Motor neuron (in vitro differentiated cells): ENCODE measurements around the gene LCN10. TPM values are rescaled to one million over a fixed set of nuclear protein-coding genes. Genes with fewer than 3 reads are reported as not detected.

ENCODE experiments used
- ATAC-seq, 8 experiments: fragments of 200-7000 bp; cut with Tn5 transposase; replicated peaks in 6 of 8; 2 replicates each; pipeline ENCODE4 v1.8.0; 2021; ENCODE audit warnings: mild to moderate bottlenecking in 8 of 8, moderate library complexity in 8 of 8
- H3K27ac ChIP-seq, 2 donors: fragments of 250-450 bp; sonication (Bioruptor Pico); 2 replicates each; pipeline ENCODE4 v1.9.0; 2021; ENCODE audit warnings: antibody characterized with exemption in 2 of 2, mild to moderate bottlenecking in 2 of 2, moderate library complexity in 1 of 2
- H3K4me1 ChIP-seq, 2 donors: fragments of 250-450 bp; sonication (Bioruptor Pico); replicated peaks in 1 of 2; 2 replicates each; pipeline ENCODE4 v1.6.1; 2021; ENCODE audit warnings: antibody characterized with exemption in 2 of 2, mild to moderate bottlenecking in 2 of 2, moderate library complexity in 1 of 2
- H3K4me3 ChIP-seq, 5 donors: fragments of 250-450 bp; sonication (Bioruptor Pico); 2 replicates each; pipeline ENCODE4 v1.9.0; 2021; ENCODE audit warnings: antibody characterized with exemption in 5 of 5, mild to moderate bottlenecking in 5 of 5, moderate library complexity in 4 of 5
- WGBS, 10 experiments: fragments of 450-650 bp; shearing (Covaris generic); methylation state at CpG; one replicate each; pipeline ENCODE4 v1.0.0; 2022; 5-methylcytosine and 5-hydroxymethylcytosine counted together
- in situ Hi-C, 9 experiments: fragments of 400-800 bp; cut with MboI; loops; one replicate each; pipeline ENCODE4 v1.15.0; 2021; ENCODE audit warnings: low sequenced_read_pairs in 9 of 9, low pct_unique_long_range_greater_than_20kb in 2 of 9; ENCODE audit not compliant: unreplicated experiment in 9 of 9
- total RNA-seq, 8 experiments: library from RNA; unstranded; fragments of 300-600 nt; gene quantifications; 2 replicates each; pipeline versions ENCODE4 v1.2.3 to v1.2.4, GENCODE V29; 2022

LCN10 gene
- total RNA-seq, 8 experiments from 2014 or later: 0.05 to 1.7 (median 0.38) TPM

GRCh38 chr9:136740069-136740468, 2.7 kb downstream of the LCN10 start:
- H3K4me3 ChIP-seq: no peak overlapping the region
- peaks cover 7 to 22% of the 10 kb centered on the region in 2 donors for H3K4me1 ChIP-seq
- H3K27ac ChIP-seq: no peak overlapping the region
- in situ Hi-C loops: no loop called here
- WGBS, 10 experiments: 93 to 100% methylated on average over 1 to 3 of the region's 11 CpGs; no CpG with 5 or more reads in 8 of the 10 experiments
- no peak for ATAC-seq

GRCh38 chr9:136739509-136739908, 3.2 kb downstream of the LCN10 start:
- 31 to 100% (median 60%) methylated on average over 1 to 12 of the region's 23 CpGs; no CpG with 5 or more reads in 2 of the 10 experiments for WGBS, 10 experiments
- peaks cover 7 to 22% of the 10 kb centered on the region in 2 donors for H3K4me1 ChIP-seq
- in situ Hi-C loops: no loop called here
- no peak for ATAC-seq
- H3K4me3 ChIP-seq: no peak overlapping the region
- no peak overlapping the region for H3K27ac ChIP-seq

DNA sequence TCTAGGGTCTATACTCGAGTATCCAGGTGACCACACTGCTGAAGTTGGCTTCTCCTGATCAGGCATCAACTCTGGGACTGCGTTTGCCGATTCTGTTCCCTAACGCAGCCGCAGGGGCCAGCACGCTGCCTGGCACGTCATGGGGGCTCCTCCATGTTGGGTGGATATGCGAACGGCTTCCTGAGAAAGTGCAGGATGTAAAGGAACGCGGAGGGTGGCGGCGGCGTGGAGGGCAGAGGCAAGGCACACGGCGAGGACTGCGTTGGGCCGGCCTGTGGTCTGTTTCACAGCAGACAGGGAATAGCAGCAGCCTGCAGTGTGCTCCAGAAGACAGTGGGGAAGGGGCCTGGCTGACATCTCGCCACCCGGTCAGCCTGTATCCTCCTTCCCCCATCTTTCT, 3.8 kb downstream of the LCN10 start:
- no peak overlapping the region for H3K27ac ChIP-seq
- 40 to 92% (median 80%) methylated on average over 1 to 9 of the region's 20 CpGs; no CpG with 5 or more reads in 7 of the 10 experiments for WGBS, 10 experiments
- no peak overlapping the region for H3K4me3 ChIP-seq
- in situ Hi-C loops: no loop called here
- ATAC-seq: no peak
- peaks cover 7 to 22% of the 10 kb centered on the region in 2 donors for H3K4me1 ChIP-seq

DNA sequence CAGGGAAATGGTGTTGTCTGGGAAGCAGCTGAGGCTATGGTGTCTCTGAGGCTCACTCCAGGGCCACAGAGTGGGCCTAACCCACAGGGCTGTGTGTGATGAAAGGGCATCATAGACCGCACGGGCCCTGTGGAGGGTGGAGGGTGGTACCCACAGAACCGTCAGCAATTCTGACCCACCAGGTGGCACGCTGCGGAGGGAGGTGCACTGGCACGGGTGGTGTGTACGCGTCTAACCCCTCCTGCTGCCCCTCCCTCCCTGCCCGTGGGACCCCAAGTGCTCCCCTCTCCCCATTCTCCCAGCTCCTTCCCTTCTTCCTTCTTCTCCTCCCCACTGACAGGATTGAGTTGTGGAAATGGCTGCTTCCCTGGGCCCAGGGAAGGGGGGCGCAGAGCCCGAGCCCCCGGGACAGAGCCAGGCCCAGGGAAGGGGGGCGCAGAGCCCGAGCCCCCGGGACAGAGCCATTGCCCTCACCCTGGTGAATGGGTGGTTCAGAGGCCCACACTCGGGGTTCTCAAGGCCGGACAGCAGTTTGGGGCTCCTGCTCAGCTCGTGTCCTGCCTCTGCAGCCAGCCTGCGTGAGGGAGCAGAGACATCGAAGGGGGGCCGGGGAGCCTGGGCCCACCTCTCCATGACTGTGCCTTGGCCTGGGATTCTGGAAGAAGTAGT, 6.8 kb downstream of the LCN10 start:
- 60% methylated on average over 7 of the region's 21 CpGs; no CpG with 5 or more reads in 9 of the 10 experiments for WGBS, 10 experiments
- no peak overlapping the region for H3K27ac ChIP-seq
- in situ Hi-C loops: no loop called here
- peak in 2 of 8 experiments; percentile 19 to 20 for ATAC-seq
- H3K4me1 ChIP-seq: peaks cover 2% of the 10 kb centered on the region in 2 donors
- no peak overlapping the region for H3K4me3 ChIP-seq

GRCh38 chr9:136734837-136735496, 7.8 kb downstream of the LCN10 start:
- in situ Hi-C loops: no loop called here
- Histone ChIP-seq H3K4me3 (no peak overlapping the region), H3K4me1 (no peaks in the 10 kb centered on the region), H3K27ac (no peak overlapping the region)
- ATAC-seq: peak in 3 of 8 experiments; percentile 2 to 22 (median 8)
- WGBS, 10 experiments: 0 to 93% (median 69%) methylated on average over 1 to 9 of the region's 12 CpGs; no CpG with 5 or more reads in 2 of the 10 experiments

- H3K4me1 ChIP-seq: peaks cover 3 to 4% of the 10 kb centered on the region in 2 donors
- no peak overlapping the region for H3K27ac ChIP-seq
- H3K4me3 ChIP-seq: no peak overlapping the region
- ATAC-seq: no peak
- in situ Hi-C loops: no loop called here
- WGBS, 10 experiments: 0 to 100% (median 95%) methylated on average over 1 to 5 of the region's 12 CpGs; no CpG with 5 or more reads in 4 of the 10 experiments
Measured at GRCh38 chr9:136733611-136734010, 9.1 kb downstream of the LCN10 start.

GRCh38 chr9:136732444-136733178, 10.1 kb downstream of the LCN10 start:
- in situ Hi-C loops: no loop called here
- ATAC-seq: no peak
- WGBS, 10 experiments: 20 to 70% (median 58%) methylated on average over 1 to 13 of the region's 16 CpGs; no CpG with 5 or more reads in 4 of the 10 experiments
- Histone ChIP-seq H3K4me1 (peaks cover 3 to 4% of the 10 kb centered on the region in 2 donors), H3K27ac (no peak overlapping the region), H3K4me3 (no peak overlapping the region)

GRCh38 chr9:136729926-136730325, 12.8 kb downstream of the LCN10 start:
- in situ Hi-C loops: no loop called here
- no peak overlapping the region for H3K4me3 ChIP-seq
- H3K4me1 ChIP-seq: peaks cover 16 to 19% of the 10 kb centered on the region in 2 donors
- 60 to 94% (median 78%) methylated on average over 2 to 5 of the region's 8 CpGs; no CpG with 5 or more reads in 6 of the 10 experiments for WGBS, 10 experiments
- ATAC-seq: no peak
- H3K27ac ChIP-seq: no peak overlapping the region

DNA sequence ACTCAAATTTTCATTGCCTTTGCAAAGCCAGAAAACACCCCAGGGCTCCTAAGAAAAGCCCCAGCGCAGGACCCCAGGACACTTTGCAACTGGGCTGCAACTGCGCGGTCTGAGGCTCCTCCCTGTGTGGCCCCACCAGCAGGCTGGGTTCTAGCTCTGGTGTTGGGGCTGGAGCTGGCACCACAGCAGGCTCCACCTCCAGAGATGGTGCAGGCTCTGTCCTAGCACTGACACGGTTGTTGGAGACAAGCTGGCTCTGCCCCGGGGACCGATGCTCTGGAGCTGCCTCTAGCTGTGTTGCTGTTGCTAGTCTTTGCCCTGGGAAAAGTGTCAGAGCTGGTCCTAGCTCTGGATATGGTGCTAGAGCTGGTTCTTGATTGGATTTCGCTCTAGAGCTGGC, 13.6 kb downstream of the LCN10 start:
- Histone ChIP-seq H3K4me3 (peak overlapping the region; percentile 42 to 67 (median 54)), H3K4me1 (peaks cover 16 to 19% of the 10 kb centered on the region in 2 donors), H3K27ac (no peak overlapping the region)
- peak in 3 of 8 experiments; percentile 4 to 23 (median 16) for ATAC-seq
- in situ Hi-C loops: no loop called here
- WGBS, 10 experiments: 33 to 59% (median 40%) methylated on average over 1 to 3 of the region's 7 CpGs; no CpG with 5 or more reads in 6 of the 10 experiments

DNA sequence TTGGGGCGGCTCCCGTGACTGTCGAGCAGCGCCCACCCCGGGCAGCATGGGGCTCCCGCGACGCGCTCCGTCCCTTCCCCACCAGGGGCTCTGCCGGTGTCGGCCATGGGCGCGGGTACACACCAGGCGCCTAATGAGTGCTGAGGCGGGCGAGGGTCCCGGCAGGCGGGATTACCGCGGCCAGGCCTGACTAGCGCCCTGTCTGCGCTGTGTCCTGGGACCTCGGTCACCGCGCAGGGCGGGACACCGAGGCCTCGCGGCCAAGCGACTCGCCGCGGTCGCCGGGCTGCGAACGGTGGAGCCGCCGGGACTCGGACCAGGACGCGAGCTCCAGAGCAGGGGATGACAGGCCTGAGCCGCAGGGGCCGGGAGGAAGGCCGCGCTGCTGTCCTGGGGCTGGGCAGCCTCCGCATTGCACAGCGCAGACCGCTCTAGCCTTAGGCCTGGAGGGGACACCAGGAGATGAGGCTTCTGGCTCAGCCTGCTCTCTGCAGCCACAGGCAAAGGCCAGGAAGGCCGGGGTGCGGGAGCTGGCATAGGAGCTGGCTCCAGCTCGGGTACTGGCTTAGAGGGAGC, 14.1 kb downstream of the LCN10 start:
- peaks cover 16 to 19% of the 10 kb centered on the region in 2 donors for H3K4me1 ChIP-seq
- no peak overlapping the region for H3K27ac ChIP-seq
- peak; percentile 32 to 56 (median 48) for ATAC-seq
- 0 to 14% (median 0%) methylated on average over 1 to 6 of the region's 53 CpGs; no CpG with 5 or more reads in 7 of the 10 experiments for WGBS, 10 experiments
- H3K4me3 ChIP-seq: peak overlapping the region; percentile 42 to 67 (median 54)
- in situ Hi-C loops: no loop called here

GRCh38 chr9:136728080-136728547, 14.6 kb downstream of the LCN10 start:
- Histone ChIP-seq H3K27ac (peak overlapping the region; percentile 31 to 71), H3K4me3 (peak overlapping the region; percentile 42 to 67 (median 54)), H3K4me1 (peaks cover 16 to 19% of the 10 kb centered on the region in 2 donors)
- WGBS, 10 experiments: no CpG with 5 or more reads among the region's 66 CpGs
- in situ Hi-C loops: no loop called here
- ATAC-seq: peak; percentile 60 to 78 (median 72)

GRCh38 chr9:136726631-136727191, 16.0 kb downstream of the LCN10 start:
- peak in 3 of 8 experiments; percentile 2 to 3 (median 2) for ATAC-seq
- Histone ChIP-seq H3K4me3 (peak overlapping the region; percentile 42 to 67 (median 54)), H3K4me1 (peaks cover 16 to 19% of the 10 kb centered on the region in 2 donors), H3K27ac (no peak overlapping the region)
- WGBS, 10 experiments: 0 to 60% (median 10%) methylated on average over 1 to 10 of the region's 18 CpGs; no CpG with 5 or more reads in 3 of the 10 experiments
- in situ Hi-C loops: no loop called here
